MM.1S (cell line): Measurements from ENCODE around the gene MRPS21.

Source experiments
- CTCF ChIP-seq: fragments of 300-600 bp; sonication (generic); IDR thresholded peaks from 2 replicates; pipeline ENCODE4 v1.5.1; 2016; ENCODE audit warnings: antibody characterized with exemption, low read length, mixed read lengths
- EZH2phosphoT487 ChIP-seq: fragments of 300-600 bp; sonication (generic); IDR thresholded peaks from 2 replicates; pipeline ENCODE4 v1.6.1; 2018; ENCODE audit warnings: antibody characterized with exemption, low read length

- TF ChIP-seq CTCF (no peak), EZH2phosphoT487 (no peak)
These were observed 28.1 kb downstream of the MRPS21 start for GRCh38 chr1:150321826-150322166.
